ENCODE measurements around the gene CD2. TPM values are rescaled to one million over a fixed set of nuclear protein-coding genes. Genes with fewer than 3 reads are reported as not detected.

Gene CD2
- total and polyA plus RNA-seq, 7 experiments from 2014 or later, result 105 to 307 (median 186) TPM

DNA sequence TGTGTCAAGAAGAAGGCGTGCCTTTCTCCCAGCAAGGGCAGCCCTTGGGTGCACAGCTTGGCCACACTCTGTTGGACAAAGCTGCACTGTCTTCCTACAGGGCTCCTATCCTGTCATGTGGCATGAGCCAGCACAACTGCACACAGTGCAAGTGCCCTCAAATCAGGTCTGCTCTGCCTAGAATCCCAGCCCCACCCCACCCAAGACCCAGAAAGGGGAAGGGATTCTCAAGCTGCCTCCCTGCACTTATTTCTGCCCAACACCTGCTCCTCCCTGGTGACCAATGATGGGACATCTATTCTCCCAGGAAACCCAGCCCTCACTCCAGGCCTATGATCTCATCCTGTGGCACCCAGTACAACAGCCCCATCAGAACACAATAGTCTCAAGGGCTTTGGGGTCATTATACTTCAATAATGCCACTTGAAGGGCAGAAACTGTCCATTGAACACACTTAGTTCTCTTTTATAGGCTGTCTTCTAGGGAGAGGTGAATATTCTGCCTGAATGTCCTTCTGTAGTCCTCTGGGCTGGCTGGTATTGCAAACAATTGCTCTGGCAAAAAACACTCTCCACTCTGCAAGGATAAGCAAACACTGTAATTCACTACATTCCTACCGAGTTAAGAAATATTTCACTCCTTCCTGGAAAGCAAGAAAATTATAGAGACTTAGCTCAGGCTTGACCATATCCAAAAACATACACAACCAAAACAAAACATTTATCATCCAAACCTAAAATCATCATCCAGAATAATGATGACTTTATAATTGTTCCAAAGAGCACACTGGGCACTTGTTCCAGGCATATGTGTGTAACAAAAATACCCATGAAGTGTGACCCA, 43.6 kb upstream of the CD2 start:
- CTCF ChIA-PET, result no interaction called here
- Histone ChIP-seq H3K27me3 (ENCODE audit: control insufficient read depth in 2 of 2, insufficient read depth in 2 of 2, low read length in 2 of 2) (no peaks in the 10 kb centered on the region), H3K4me1 (ENCODE audit: control insufficient read depth in 2 of 2, insufficient read depth in 2 of 2, low read length in 2 of 2) (no peaks in the 10 kb centered on the region), H3K27ac (ENCODE audit: low read depth, low read length) (no peak overlapping the region), H3K9me3 (ENCODE audit: control insufficient read depth in 2 of 3, low read length in 3 of 3) (no peaks in the 10 kb centered on the region), H3K36me3 (ENCODE audit: control insufficient read depth in 2 of 3, insufficient read depth in 3 of 3, low read length in 3 of 3) (no peaks in the 10 kb centered on the region), H3K4me3 (ENCODE audit: low read length) (no peak overlapping the region)
- Mint-ChIP-seq H3K9me3 (peaks cover 0 to 9% (median 0%) of the 10 kb centered on the region in 11 donors), H3K4me1 (peaks cover 0 to 8% (median 0%) of the 10 kb centered on the region in 7 donors), H3K27ac (no peak overlapping the region), H3K27me3 (peaks cover 8 to 21% (median 14%) of the 10 kb centered on the region in 5 donors), H3K4me3 (no peak overlapping the region), H3K36me3 (peaks cover 0 to 5% (median 0%) of the 10 kb centered on the region in 5 donors)
- POLR2A ChIA-PET, result interaction anchor here (0.5 kb wide), 1 partner anchor 297 kb away, joined by 3 read pairs; no protein-coding TSS in a partner anchor
- ATAC-seq (no peak), DNase-seq (no peak)
- intact Hi-C loops (cut with micrococcal nuclease), result no loop called here

GRCh38 chr1:116711263-116711840, 42.9 kb upstream of the CD2 start:
- no peak overlapping the region for H3K4me3 Mint-ChIP-seq
- DNase-seq (no peak), ATAC-seq (no peak)
- intact Hi-C loops (cut with micrococcal nuclease), result no loop called here
- CTCF ChIA-PET, result interaction anchor here (1.1 kb wide), 1 partner anchor 12 kb away, joined by 4 read pairs; no protein-coding TSS in a partner anchor
- POLR2A ChIA-PET, result no interaction called here
- peaks cover 0 to 8% (median 0%) of the 10 kb centered on the region in 7 donors for H3K4me1 Mint-ChIP-seq
- H3K27me3 ChIP-seq (ENCODE audit: control insufficient read depth in 2 of 2, insufficient read depth in 2 of 2, low read length in 2 of 2), result no peaks in the 10 kb centered on the region
- no peaks in the 10 kb centered on the region for H3K36me3 ChIP-seq (ENCODE audit: control insufficient read depth in 2 of 3, insufficient read depth in 3 of 3, low read length in 3 of 3)
- no peak overlapping the region for H3K27ac Mint-ChIP-seq
- H3K27me3 Mint-ChIP-seq, result peaks cover 8 to 21% (median 12%) of the 10 kb centered on the region in 5 donors
- H3K4me3 ChIP-seq (ENCODE audit: low read length), result no peak overlapping the region
- peaks cover 0 to 5% (median 0%) of the 10 kb centered on the region in 5 donors for H3K36me3 Mint-ChIP-seq
- no peaks in the 10 kb centered on the region for H3K4me1 ChIP-seq (ENCODE audit: control insufficient read depth in 2 of 2, insufficient read depth in 2 of 2, low read length in 2 of 2)
- H3K9me3 Mint-ChIP-seq, result peaks cover 0 to 5% (median 0%) of the 10 kb centered on the region in 11 donors
- H3K9me3 ChIP-seq (ENCODE audit: control insufficient read depth in 2 of 3, low read length in 3 of 3), result no peaks in the 10 kb centered on the region
- H3K27ac ChIP-seq (ENCODE audit: low read depth, low read length), result no peak overlapping the region

- no peak overlapping the region for H3K27ac ChIP-seq (ENCODE audit: low read depth, low read length)
- no peaks in the 10 kb centered on the region for H3K27me3 ChIP-seq (ENCODE audit: control insufficient read depth in 2 of 2, insufficient read depth in 2 of 2, low read length in 2 of 2)
- H3K4me1 Mint-ChIP-seq, result peaks cover 0 to 8% (median 0%) of the 10 kb centered on the region in 7 donors
- peaks cover 0 to 5% (median 0%) of the 10 kb centered on the region in 11 donors for H3K9me3 Mint-ChIP-seq
- peaks cover 6 to 21% (median 12%) of the 10 kb centered on the region in 5 donors for H3K27me3 Mint-ChIP-seq
- H3K4me1 ChIP-seq (ENCODE audit: control insufficient read depth in 2 of 2, insufficient read depth in 2 of 2, low read length in 2 of 2), result no peaks in the 10 kb centered on the region
- ATAC-seq (no peak), DNase-seq (no peak)
- H3K27ac Mint-ChIP-seq, result no peak overlapping the region
- no peak overlapping the region for H3K4me3 Mint-ChIP-seq
- H3K36me3 ChIP-seq (ENCODE audit: control insufficient read depth in 2 of 3, insufficient read depth in 3 of 3, low read length in 3 of 3), result no peaks in the 10 kb centered on the region
- ChIA-PET CTCF (interaction anchor here (1.1 kb wide), 1 partner anchor 10 kb away, joined by 4 read pairs; no protein-coding TSS in a partner anchor), POLR2A (no interaction called here)
- peaks cover 0 to 5% (median 0%) of the 10 kb centered on the region in 5 donors for H3K36me3 Mint-ChIP-seq
- H3K4me3 ChIP-seq (ENCODE audit: low read length), result no peak overlapping the region
- H3K9me3 ChIP-seq (ENCODE audit: control insufficient read depth in 2 of 3, low read length in 3 of 3), result no peaks in the 10 kb centered on the region
- intact Hi-C loops (cut with micrococcal nuclease), result no loop called here
Measured at GRCh38 chr1:116712510-116712909, 41.7 kb upstream of the CD2 start.

DNA sequence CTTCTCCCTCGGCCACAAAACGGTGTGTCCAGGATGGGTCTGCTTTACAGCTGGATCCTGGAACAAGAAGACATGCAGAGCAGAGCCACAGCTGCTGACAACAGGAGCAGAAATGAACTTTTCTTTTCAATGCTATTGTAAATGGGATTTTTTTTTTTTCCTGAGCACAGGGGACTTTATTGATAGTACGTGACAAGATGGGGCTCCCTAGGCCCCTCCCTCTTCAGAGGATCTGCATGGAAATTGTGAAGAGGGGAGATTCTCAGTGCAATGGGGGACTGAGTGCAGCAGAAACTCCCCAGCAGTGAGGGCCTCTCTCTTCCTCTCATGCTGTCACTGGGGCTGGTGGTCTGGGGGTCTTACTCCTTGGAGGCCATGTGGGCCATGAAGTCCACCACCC, 40.8 kb upstream of the CD2 start:
- POLR2A ChIA-PET, result no interaction called here
- Mint-ChIP-seq H3K4me1 (peaks cover 0 to 8% (median 0%) of the 10 kb centered on the region in 7 donors), H3K27me3 (peaks cover 0 to 11% (median 5%) of the 10 kb centered on the region in 5 donors), H3K36me3 (no peaks in the 10 kb centered on the region), H3K9me3 (peaks cover 0 to 9% (median 0%) of the 10 kb centered on the region in 11 donors), H3K4me3 (no peak overlapping the region), H3K27ac (no peak overlapping the region)
- no peaks in the 10 kb centered on the region for H3K4me1 ChIP-seq (ENCODE audit: control insufficient read depth in 2 of 2, insufficient read depth in 2 of 2, low read length in 2 of 2)
- CTCF ChIA-PET, result no interaction called here
- H3K27ac ChIP-seq (ENCODE audit: low read depth, low read length), result no peak overlapping the region
- H3K27me3 ChIP-seq (ENCODE audit: control insufficient read depth in 2 of 2, insufficient read depth in 2 of 2, low read length in 2 of 2), result no peaks in the 10 kb centered on the region
- ATAC-seq, result no peak
- no peak overlapping the region for H3K4me3 ChIP-seq (ENCODE audit: low read length)
- H3K36me3 ChIP-seq (ENCODE audit: control insufficient read depth in 2 of 3, insufficient read depth in 3 of 3, low read length in 3 of 3), result no peaks in the 10 kb centered on the region
- H3K9me3 ChIP-seq (ENCODE audit: control insufficient read depth in 2 of 3, low read length in 3 of 3), result no peaks in the 10 kb centered on the region
- DNase-seq, result no peak
- intact Hi-C loops (cut with micrococcal nuclease), result no loop called here

DNA sequence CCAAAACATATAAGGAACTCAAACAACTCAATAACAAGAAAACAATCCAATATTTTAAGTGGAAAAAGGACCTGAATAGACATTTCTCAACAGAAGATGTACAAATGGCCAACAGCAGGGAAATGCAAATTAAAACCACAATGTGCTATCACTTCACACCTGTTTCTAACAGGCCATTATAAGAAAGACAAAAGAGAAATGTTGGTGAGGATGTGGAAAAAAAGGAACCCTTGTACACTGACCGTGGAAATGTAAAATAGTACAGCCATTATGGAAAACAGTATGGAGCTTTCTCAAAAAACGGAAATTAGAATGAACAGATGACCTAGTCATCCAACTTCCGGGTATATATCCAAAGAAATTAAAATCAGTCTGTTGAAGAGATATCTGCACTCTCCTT, 37.8 kb upstream of the CD2 start:
- ChIA-PET POLR2A (no interaction called here), CTCF (no interaction called here)
- H3K36me3 ChIP-seq (ENCODE audit: control insufficient read depth in 2 of 3, insufficient read depth in 3 of 3, low read length in 3 of 3), result no peaks in the 10 kb centered on the region
- no peak for ATAC-seq
- no peaks in the 10 kb centered on the region for H3K4me1 ChIP-seq (ENCODE audit: control insufficient read depth in 2 of 2, insufficient read depth in 2 of 2, low read length in 2 of 2)
- DNase-seq, result no peak
- H3K27ac Mint-ChIP-seq, result no peak overlapping the region
- H3K4me3 Mint-ChIP-seq, result no peak overlapping the region
- H3K4me3 ChIP-seq (ENCODE audit: low read length), result no peak overlapping the region
- H3K27me3 ChIP-seq (ENCODE audit: control insufficient read depth in 2 of 2, insufficient read depth in 2 of 2, low read length in 2 of 2), result no peaks in the 10 kb centered on the region
- intact Hi-C loops (cut with micrococcal nuclease), result no loop called here
- no peaks in the 10 kb centered on the region for H3K9me3 ChIP-seq (ENCODE audit: control insufficient read depth in 2 of 3, low read length in 3 of 3)
- H3K27me3 Mint-ChIP-seq, result peaks cover 0 to 11% (median 0%) of the 10 kb centered on the region in 5 donors
- peaks cover 0 to 8% (median 0%) of the 10 kb centered on the region in 7 donors for H3K4me1 Mint-ChIP-seq
- H3K27ac ChIP-seq (ENCODE audit: low read depth, low read length), result no peak overlapping the region
- peaks cover 0 to 3% (median 0%) of the 10 kb centered on the region in 5 donors for H3K36me3 Mint-ChIP-seq
- H3K9me3 Mint-ChIP-seq, result peaks cover 0 to 12% (median 2%) of the 10 kb centered on the region in 11 donors

DNA sequence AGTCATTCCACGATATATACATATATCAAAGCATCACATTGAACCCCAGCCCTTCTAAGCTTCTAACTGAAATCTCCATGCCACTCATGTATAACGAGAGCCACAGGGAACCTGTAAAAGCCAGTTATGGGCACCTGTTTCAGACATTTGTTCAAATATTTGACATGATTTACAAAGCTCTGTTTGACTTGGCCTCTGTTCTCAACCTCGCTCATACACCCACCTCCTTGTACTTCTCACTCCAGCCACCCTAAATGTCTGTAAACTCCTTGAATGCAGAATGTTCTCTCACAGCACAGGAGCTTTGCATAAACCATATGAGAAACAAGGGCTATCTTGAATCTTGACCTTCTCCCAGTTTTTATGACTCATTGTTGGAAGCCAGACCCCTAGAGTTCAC, 36.9 kb upstream of the CD2 start:
- POLR2A ChIA-PET, result no interaction called here
- no peaks in the 10 kb centered on the region for H3K9me3 ChIP-seq (ENCODE audit: control insufficient read depth in 2 of 3, low read length in 3 of 3)
- Mint-ChIP-seq H3K36me3 (peaks cover 0 to 3% (median 0%) of the 10 kb centered on the region in 5 donors), H3K27ac (no peak overlapping the region), H3K4me1 (peaks cover 0 to 6% (median 0%) of the 10 kb centered on the region in 7 donors), H3K4me3 (no peak overlapping the region), H3K9me3 (peaks cover 0 to 12% (median 2%) of the 10 kb centered on the region in 11 donors), H3K27me3 (peaks cover 0 to 11% (median 0%) of the 10 kb centered on the region in 5 donors)
- CTCF ChIA-PET, result no interaction called here
- no peaks in the 10 kb centered on the region for H3K4me1 ChIP-seq (ENCODE audit: control insufficient read depth in 2 of 2, insufficient read depth in 2 of 2, low read length in 2 of 2)
- no peak for DNase-seq
- intact Hi-C loops (cut with micrococcal nuclease), result no loop called here
- H3K4me3 ChIP-seq (ENCODE audit: low read length), result no peak overlapping the region
- no peaks in the 10 kb centered on the region for H3K27me3 ChIP-seq (ENCODE audit: control insufficient read depth in 2 of 2, insufficient read depth in 2 of 2, low read length in 2 of 2)
- H3K27ac ChIP-seq (ENCODE audit: low read depth, low read length), result no peak overlapping the region
- H3K36me3 ChIP-seq (ENCODE audit: control insufficient read depth in 2 of 3, insufficient read depth in 3 of 3, low read length in 3 of 3), result no peaks in the 10 kb centered on the region
- ATAC-seq, result no peak

All from naive thymus-derived CD4-positive, alpha-beta T cell (primary cell).